ENCODE measurements around the gene ZC3H12C. TPM values are rescaled to one million over a fixed set of nuclear protein-coding genes. Genes with fewer than 3 reads are reported as not detected.

Gene ZC3H12C
- total and polyA plus RNA-seq, 2 of the 13 experiments (the other 11 are each of a cell fraction or from before 2014, with no cell fraction given), result 2.4 to 5.7 TPM

GRCh38 chr11:110177086-110177456 lies 83.9 kb downstream of the ZC3H12C start:
- ChIA-PET POLR2A (no interaction called here), CTCF (ENCODE audit: low intra/inter-chr PET ratio, low total read pairs) (no interaction called here)
- no TSS peak for BruUV-seq (replicated peaks)
- H4K20me1 ChIP-seq (ENCODE audit: insufficient read depth, low read length), result no peaks in the 10 kb centered on the region
- no peak for DNase-seq (ENCODE audit: low spot score)
- H3K27ac ChIP-seq (ENCODE audit: extremely low read length, insufficient read depth, low read length), result no peak overlapping the region
- H2AFZ ChIP-seq (ENCODE audit: low read length), result no peak overlapping the region
- intact Hi-C loops (cut with micrococcal nuclease; ENCODE audit: unreplicated experiment), result no loop called here
- H3K79me2 ChIP-seq (ENCODE audit: insufficient read depth, low read length), result no peaks in the 10 kb centered on the region
- no peaks in the 10 kb centered on the region for H3K9me3 ChIP-seq (ENCODE audit: low read length)
- TF ChIP-seq CEBPG (CRISPR knock-in tag; IDR thresholded peaks at IDR 0.05) (no peak), ZNF629 (CRISPR knock-in tag; conservative IDR thresholded peaks at IDR 0.05) (no peak), ZNF766 (CRISPR knock-in tag; IDR thresholded peaks at IDR 0.05; ENCODE audit: borderline replicate concordance) (no peak), EHMT2 (IDR thresholded peaks at IDR 0.05; ENCODE audit: borderline replicate concordance, low read depth, low read length) (no peak), ZFYVE20 (CRISPR knock-in tag; IDR thresholded peaks at IDR 0.05; ENCODE audit: borderline replicate concordance, low read depth) (no peak), ZNF709 (CRISPR knock-in tag; IDR thresholded peaks at IDR 0.05) (no peak), ESRRA (CRISPR knock-in tag; IDR thresholded peaks at IDR 0.05; ENCODE audit: low read depth) (no peak), ZNF607 (CRISPR knock-in tag; IDR thresholded peaks at IDR 0.05; ENCODE audit: borderline replicate concordance) (no peak), MXI1 (IDR thresholded peaks at IDR 0.05; ENCODE audit: borderline replicate concordance, low read depth, low read length) (no peak), ZNF562 (CRISPR knock-in tag; IDR thresholded peaks at IDR 0.05; ENCODE audit: borderline replicate concordance) (no peak), ZNF841 (CRISPR knock-in tag; IDR thresholded peaks at IDR 0.05; ENCODE audit: borderline replicate concordance) (no peak)
- TF ChIP-seq, protein P1, sequence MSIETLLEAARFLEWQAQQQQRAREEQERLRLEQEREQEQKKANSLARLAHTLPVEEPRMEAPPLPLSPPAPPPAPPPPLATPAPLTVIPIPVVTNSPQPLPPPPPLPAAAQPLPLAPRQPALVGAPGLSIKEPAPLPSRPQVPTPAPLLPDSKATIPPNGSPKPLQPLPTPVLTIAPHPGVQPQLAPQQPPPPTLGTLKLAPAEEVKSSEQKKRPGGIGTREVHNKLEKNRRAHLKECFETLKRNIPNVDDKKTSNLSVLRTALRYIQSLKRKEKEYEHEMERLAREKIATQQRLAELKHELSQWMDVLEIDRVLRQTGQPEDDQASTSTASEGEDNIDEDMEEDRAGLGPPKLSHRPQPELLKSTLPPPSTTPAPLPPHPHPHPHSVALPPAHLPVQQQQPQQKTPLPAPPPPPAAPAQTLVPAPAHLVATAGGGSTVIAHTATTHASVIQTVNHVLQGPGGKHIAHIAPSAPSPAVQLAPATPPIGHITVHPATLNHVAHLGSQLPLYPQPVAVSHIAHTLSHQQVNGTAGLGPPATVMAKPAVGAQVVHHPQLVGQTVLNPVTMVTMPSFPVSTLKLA (IDR thresholded peaks at IDR 0.05), result no peak
- H3K27me3 ChIP-seq (ENCODE audit: control insufficient read depth in 1 of 2, insufficient read depth in 2 of 2, low read length in 2 of 2), result peaks cover 0 to 5% of the 10 kb centered on the region in 2 experiments; a peak in 2 of 5 replicates
- no peak overlapping the region for H3K4me3 ChIP-seq (replicated peaks in 1 of 3; ENCODE audit: insufficient read depth in 1 of 3, low read depth in 2 of 3, low read length in 3 of 3)
- H3K9ac ChIP-seq (ENCODE audit: insufficient read depth, low read depth, low read length), result no peak overlapping the region
- in situ Hi-C loops (cut with HindIII; ENCODE audit: extremely low pct_ligation_motif_present, low pct_unique_long_range_greater_than_20kb), result no loop called here
- H3K4me2 ChIP-seq (ENCODE audit: low read depth, low read length), result no peak overlapping the region
- WGBS (ENCODE audit: low lambda C conversion rate), result 46% methylated on average over 6 of the region's 7 CpGs
- H3K4me1 ChIP-seq (ENCODE audit: insufficient read depth, low read length), result peaks cover 18% of the 10 kb centered on the region; the same call in 1 of the 2 replicates
- no peak for FAIRE-seq
- H3K36me3 ChIP-seq (replicated peaks in 1 of 2; ENCODE audit: control insufficient read depth in 1 of 2, insufficient read depth in 2 of 2, low read length in 2 of 2), result no peaks in the 10 kb centered on the region
- ATAC-seq, result no peak
